ENCODE data around the gene ST6GALNAC3. TPM values are rescaled to one million over a fixed set of nuclear protein-coding genes. Genes with fewer than 3 reads are reported as not detected.

Gene ST6GALNAC3
- total RNA-seq, 1 experiment from 2014 or later = 4.8 TPM

DNA sequence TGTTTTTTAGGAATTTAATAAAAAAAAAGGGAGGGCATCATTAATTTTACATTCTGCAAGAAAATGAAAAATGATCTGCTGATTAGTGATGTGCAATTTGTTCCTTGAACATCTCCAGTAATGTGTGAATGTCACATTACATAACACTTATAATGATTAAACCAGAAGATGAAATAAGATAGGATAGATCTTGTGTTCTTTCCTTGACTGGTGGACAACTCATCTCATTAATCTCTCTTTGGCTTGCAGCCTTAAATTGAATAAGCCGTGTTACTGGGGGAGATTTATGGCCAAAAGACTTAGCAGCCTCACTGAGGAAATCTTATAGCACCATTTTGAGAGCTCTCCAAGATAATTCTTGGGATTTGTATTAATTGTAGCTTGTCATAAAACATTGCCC lies 217.2 kb downstream of the ST6GALNAC3 start:
- H3K9ac ChIP-seq (ENCODE audit: low read length) = no peak overlapping the region
- peaks cover 100% of the 10 kb centered on the region for H3K4me1 ChIP-seq (ENCODE audit: low read length)
- no peak overlapping the region for H3K4me3 ChIP-seq (ENCODE audit: low read length)
- H3K9me3 ChIP-seq (ENCODE audit: low read length) = no peaks in the 10 kb centered on the region
- no peaks in the 10 kb centered on the region for H3K9me2 ChIP-seq (replicated peaks; ENCODE audit: insufficient read depth, low read length)
- H3K79me2 ChIP-seq (ENCODE audit: low read length) = no peaks in the 10 kb centered on the region
- no peak overlapping the region for H2AFZ ChIP-seq (ENCODE audit: low read length)
- H3K4me2 ChIP-seq (ENCODE audit: low read depth, low read length, poor library complexity, severe bottlenecking) = peak overlapping the region; percentile 19
- H4K20me1 ChIP-seq (ENCODE audit: insufficient read depth, low read depth, low read length) = no peaks in the 10 kb centered on the region
- no peaks in the 10 kb centered on the region for H3K36me3 ChIP-seq (ENCODE audit: insufficient read depth, low read length)
- no peak for DNase-seq
- no peaks in the 10 kb centered on the region for H3K27me3 ChIP-seq (ENCODE audit: low read length)
- peak overlapping the region; percentile 95 for H3K27ac ChIP-seq (ENCODE audit: low read length)

DNA sequence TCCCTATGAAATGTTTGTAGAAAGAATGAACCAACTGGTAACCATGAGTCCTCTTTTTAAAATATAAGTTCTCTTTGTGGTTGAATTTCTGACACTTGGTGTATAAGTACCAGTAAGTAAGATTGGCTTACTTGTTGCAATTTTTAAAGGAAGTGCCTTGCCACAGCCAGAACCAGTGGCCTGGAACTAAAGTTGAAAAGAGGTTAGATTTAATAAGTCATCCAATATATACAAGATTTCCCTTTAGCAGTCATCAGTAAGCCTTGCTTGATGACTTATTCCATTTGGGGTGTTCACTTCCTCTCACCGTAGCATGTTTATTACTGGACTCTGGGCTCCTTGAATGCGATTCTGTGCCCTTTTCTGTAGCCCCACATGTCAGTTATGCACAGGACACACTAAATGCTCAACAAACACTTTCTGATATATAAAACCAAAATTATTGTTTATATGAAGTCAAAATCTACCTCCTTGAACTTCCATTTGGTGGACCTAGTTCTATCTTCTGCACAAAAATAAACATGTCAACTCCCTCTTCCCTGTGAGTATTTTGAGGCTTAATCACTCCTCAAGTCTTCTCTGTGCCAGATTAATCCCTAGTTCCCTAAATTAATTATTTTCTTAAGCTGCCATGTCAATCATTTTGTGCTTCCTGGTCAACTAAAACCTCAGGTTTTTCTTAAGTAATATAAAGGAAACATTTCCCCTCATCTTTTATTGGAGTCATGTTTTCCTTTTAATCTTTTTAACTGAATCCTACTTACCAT lies 218.1 kb downstream of the ST6GALNAC3 start:
- Histone ChIP-seq H3K27ac (ENCODE audit: low read length) (peak overlapping the region; percentile 95), H3K4me1 (ENCODE audit: low read length) (peaks cover 100% of the 10 kb centered on the region)

DNA sequence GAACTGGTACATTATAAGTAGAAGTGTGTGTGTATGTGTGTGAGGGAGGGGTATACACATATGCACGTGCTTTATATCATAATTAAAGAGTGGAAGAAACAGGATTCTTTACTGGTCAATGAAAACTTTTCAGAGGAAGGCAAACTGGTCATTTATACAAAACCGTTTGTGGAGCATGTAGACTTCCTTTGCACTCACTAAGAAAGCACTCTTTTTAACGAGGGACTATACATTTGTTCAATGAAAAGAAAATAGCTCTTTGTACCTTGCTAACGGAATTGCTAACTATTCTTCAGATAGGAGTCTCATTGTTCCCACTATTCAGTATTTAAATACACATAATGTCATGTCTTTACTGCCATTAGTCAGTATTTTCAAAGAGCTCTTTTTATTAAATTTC lies 219.3 kb downstream of the ST6GALNAC3 start:
- H4K20me1 ChIP-seq (ENCODE audit: insufficient read depth, low read depth, low read length) = no peaks in the 10 kb centered on the region
- H3K9me2 ChIP-seq (replicated peaks; ENCODE audit: insufficient read depth, low read length) = no peaks in the 10 kb centered on the region
- no peaks in the 10 kb centered on the region for H3K27me3 ChIP-seq (ENCODE audit: low read length)
- H3K4me1 ChIP-seq (ENCODE audit: low read length) = peaks cover 100% of the 10 kb centered on the region
- peak; percentile 54 for DNase-seq
- H3K36me3 ChIP-seq (ENCODE audit: insufficient read depth, low read length) = no peaks in the 10 kb centered on the region
- no peaks in the 10 kb centered on the region for H3K9me3 ChIP-seq (ENCODE audit: low read length)
- H3K4me2 ChIP-seq (ENCODE audit: low read depth, low read length, poor library complexity, severe bottlenecking) = peak overlapping the region; percentile 70
- H3K4me3 ChIP-seq (ENCODE audit: low read length) = peak overlapping the region; percentile 40
- H3K27ac ChIP-seq (ENCODE audit: low read length) = peak overlapping the region; percentile 95
- no peaks in the 10 kb centered on the region for H3K79me2 ChIP-seq (ENCODE audit: low read length)
- peak overlapping the region; percentile 65 for H3K9ac ChIP-seq (ENCODE audit: low read length)
- H2AFZ ChIP-seq (ENCODE audit: low read length) = no peak overlapping the region

More for the DNA sequence above, 218.1 kb downstream of the ST6GALNAC3 start:
- H3K9me2 ChIP-seq (replicated peaks; ENCODE audit: insufficient read depth, low read length) = no peaks in the 10 kb centered on the region
- no peak overlapping the region for H3K4me3 ChIP-seq (ENCODE audit: low read length)
- peak overlapping the region; percentile 19 for H3K4me2 ChIP-seq (ENCODE audit: low read depth, low read length, poor library complexity, severe bottlenecking)
- H3K27me3 ChIP-seq (ENCODE audit: low read length) = no peaks in the 10 kb centered on the region
- DNase-seq = peak; percentile 50
- no peaks in the 10 kb centered on the region for H3K36me3 ChIP-seq (ENCODE audit: insufficient read depth, low read length)
- H3K79me2 ChIP-seq (ENCODE audit: low read length) = no peaks in the 10 kb centered on the region
- no peak overlapping the region for H2AFZ ChIP-seq (ENCODE audit: low read length)
- peak overlapping the region; percentile 27; the same call in 1 of the 2 replicates for H3K9ac ChIP-seq (ENCODE audit: low read length)
- H4K20me1 ChIP-seq (ENCODE audit: insufficient read depth, low read depth, low read length) = no peaks in the 10 kb centered on the region
- no peaks in the 10 kb centered on the region for H3K9me3 ChIP-seq (ENCODE audit: low read length)

DNA sequence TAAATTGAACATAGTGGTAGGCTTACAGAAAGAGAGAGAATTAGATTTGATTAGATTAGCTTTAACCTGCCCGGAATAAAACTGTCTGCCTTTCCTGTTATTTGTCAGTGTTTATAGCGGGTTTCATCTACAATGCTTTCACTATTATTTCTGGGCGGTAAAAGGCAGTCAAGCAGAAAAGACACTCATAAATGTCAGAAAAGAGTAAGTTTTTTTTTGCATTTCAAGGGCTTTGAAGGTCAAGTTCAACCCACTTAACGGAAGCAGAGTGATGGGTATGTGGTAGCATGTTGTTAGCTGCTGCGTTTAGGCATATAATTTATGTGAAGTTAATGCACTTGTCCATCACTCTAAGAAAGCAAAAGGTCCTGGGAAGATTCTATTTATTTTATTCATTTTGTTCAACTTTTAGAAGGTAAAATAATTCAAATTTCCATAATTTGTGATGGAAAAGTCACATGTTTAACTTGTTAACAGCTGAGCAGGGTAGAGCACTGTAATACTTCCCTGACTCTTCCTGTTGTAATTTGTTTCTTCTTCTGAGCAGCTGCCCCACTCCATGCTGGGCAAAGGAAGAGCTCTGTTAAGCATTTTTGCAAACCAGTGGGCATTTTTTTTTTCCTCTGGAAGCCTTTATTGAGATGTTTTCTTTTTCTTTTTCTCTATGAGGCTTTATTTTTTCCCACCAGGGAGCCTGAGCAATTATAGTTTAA lies 220.1 kb downstream of the ST6GALNAC3 start:
- peak overlapping the region; percentile 65 for H3K9ac ChIP-seq (ENCODE audit: low read length)

DNA sequence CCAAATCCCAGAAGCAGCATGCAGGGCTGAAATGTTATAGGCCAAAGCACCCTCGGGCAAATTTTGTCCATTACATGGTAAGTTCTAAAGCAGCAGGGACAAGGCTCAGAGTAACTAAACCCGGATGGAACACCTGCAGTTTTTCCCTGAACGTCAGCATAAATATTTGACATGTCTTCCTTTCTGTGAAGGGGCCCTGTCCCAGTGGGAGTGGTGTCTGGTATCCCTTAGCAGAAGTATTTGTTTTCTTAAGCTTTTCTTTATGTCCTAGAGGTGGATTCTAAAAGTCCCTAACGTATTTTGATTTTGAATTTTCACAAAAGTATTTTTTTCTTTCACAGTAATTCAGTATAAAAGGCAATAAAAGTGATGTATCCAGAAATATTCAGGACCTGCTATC lies 223.9 kb downstream of the ST6GALNAC3 start:
- Histone ChIP-seq H2AFZ (ENCODE audit: low read length) (peak overlapping the region; percentile 67; the same call in 1 of the 2 replicates), H3K4me1 (ENCODE audit: low read length) (peaks cover 99% of the 10 kb centered on the region), H4K20me1 (ENCODE audit: insufficient read depth, low read depth, low read length) (no peaks in the 10 kb centered on the region), H3K27me3 (ENCODE audit: low read length) (no peaks in the 10 kb centered on the region), H3K4me3 (ENCODE audit: low read length) (no peak overlapping the region), H3K4me2 (ENCODE audit: low read depth, low read length, poor library complexity, severe bottlenecking) (peak overlapping the region; percentile 70), H3K9me2 (replicated peaks; ENCODE audit: insufficient read depth, low read length) (no peaks in the 10 kb centered on the region), H3K79me2 (ENCODE audit: low read length) (no peaks in the 10 kb centered on the region), H3K9me3 (ENCODE audit: low read length) (no peaks in the 10 kb centered on the region; the same call in 1 of the 2 replicates), H3K9ac (ENCODE audit: low read length) (peak overlapping the region; percentile 51), H3K27ac (ENCODE audit: low read length) (peak overlapping the region; percentile 95), H3K36me3 (ENCODE audit: insufficient read depth, low read length) (no peaks in the 10 kb centered on the region)
- DNase-seq = peak; percentile 72

More for the DNA sequence above, 220.1 kb downstream of the ST6GALNAC3 start:
- H3K27ac ChIP-seq (ENCODE audit: low read length) = peak overlapping the region; percentile 95
- peak overlapping the region; percentile 70 for H3K4me2 ChIP-seq (ENCODE audit: low read depth, low read length, poor library complexity, severe bottlenecking)
- no peaks in the 10 kb centered on the region for H3K79me2 ChIP-seq (ENCODE audit: low read length)
- H3K27me3 ChIP-seq (ENCODE audit: low read length) = no peaks in the 10 kb centered on the region
- no peaks in the 10 kb centered on the region for H3K9me3 ChIP-seq (ENCODE audit: low read length)
- peak overlapping the region; percentile 40 for H3K4me3 ChIP-seq (ENCODE audit: low read length)
- H2AFZ ChIP-seq (ENCODE audit: low read length) = no peak overlapping the region
- no peaks in the 10 kb centered on the region for H3K36me3 ChIP-seq (ENCODE audit: insufficient read depth, low read length)
- peak; percentile 86 for DNase-seq
- H3K9me2 ChIP-seq (replicated peaks; ENCODE audit: insufficient read depth, low read length) = no peaks in the 10 kb centered on the region
- peaks cover 100% of the 10 kb centered on the region for H3K4me1 ChIP-seq (ENCODE audit: low read length)
- H4K20me1 ChIP-seq (ENCODE audit: insufficient read depth, low read depth, low read length) = no peaks in the 10 kb centered on the region

DNA sequence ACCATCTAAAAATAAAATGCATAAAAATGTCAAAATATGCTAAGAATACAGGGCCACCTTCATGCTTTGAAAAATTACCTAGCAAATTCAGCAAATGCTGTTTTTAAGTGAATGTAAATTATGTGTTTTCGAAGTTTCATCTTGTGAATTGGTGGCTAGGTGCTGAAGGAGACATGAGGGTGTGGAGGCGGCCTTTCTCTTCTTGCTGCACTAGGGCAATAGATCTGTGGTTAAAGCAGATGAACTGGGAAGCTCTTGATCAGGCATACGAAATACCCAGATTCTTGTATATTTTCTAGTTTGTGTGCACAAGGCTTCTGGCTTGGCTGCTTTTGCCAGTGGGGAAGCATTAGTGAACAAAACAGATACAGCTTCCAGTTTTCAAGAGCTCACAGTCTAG lies 224.5 kb downstream of the ST6GALNAC3 start:
- DNase-seq = peak; percentile 58

DNA sequence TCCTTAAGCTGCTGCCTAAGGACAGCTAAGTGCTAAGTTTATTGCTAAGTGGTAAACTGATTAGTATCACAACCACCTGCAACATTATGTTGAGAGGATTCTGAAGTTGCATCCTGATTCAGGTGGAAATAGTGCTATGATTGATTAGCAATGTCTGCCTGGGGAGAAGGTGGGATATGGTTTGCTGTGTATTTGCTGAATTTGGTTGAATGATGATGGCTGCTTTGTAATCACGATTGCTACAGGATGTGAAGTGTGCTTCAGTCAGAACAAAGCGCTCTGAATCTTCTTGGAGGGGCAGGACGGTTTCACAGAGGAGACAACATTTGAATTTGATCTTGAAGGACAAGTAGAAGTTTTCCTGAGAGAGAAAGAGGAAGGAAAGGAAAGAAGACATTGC lies 226.0 kb downstream of the ST6GALNAC3 start:
- H3K4me1 ChIP-seq (ENCODE audit: low read length) = peaks cover 79% of the 10 kb centered on the region
- H2AFZ ChIP-seq (ENCODE audit: low read length) = no peak overlapping the region; the same call in 1 of the 2 replicates

More for the DNA sequence above, 224.5 kb downstream of the ST6GALNAC3 start:
- H3K4me1 ChIP-seq (ENCODE audit: low read length) = peaks cover 94% of the 10 kb centered on the region
- no peaks in the 10 kb centered on the region; the same call in 1 of the 2 replicates for H3K9me3 ChIP-seq (ENCODE audit: low read length)
- no peaks in the 10 kb centered on the region for H3K79me2 ChIP-seq (ENCODE audit: low read length)
- H3K27ac ChIP-seq (ENCODE audit: low read length) = peak overlapping the region; percentile 95
- peak overlapping the region; percentile 51 for H3K9ac ChIP-seq (ENCODE audit: low read length)
- H3K4me2 ChIP-seq (ENCODE audit: low read depth, low read length, poor library complexity, severe bottlenecking) = peak overlapping the region; percentile 70
- no peaks in the 10 kb centered on the region for H3K36me3 ChIP-seq (ENCODE audit: insufficient read depth, low read length)
- H3K4me3 ChIP-seq (ENCODE audit: low read length) = no peak overlapping the region
- peak overlapping the region; percentile 3; the same call in 1 of the 2 replicates for H2AFZ ChIP-seq (ENCODE audit: low read length)
- H3K9me2 ChIP-seq (replicated peaks; ENCODE audit: insufficient read depth, low read length) = no peaks in the 10 kb centered on the region
- no peaks in the 10 kb centered on the region for H4K20me1 ChIP-seq (ENCODE audit: insufficient read depth, low read depth, low read length)
- H3K27me3 ChIP-seq (ENCODE audit: low read length) = no peaks in the 10 kb centered on the region

More for the DNA sequence above, 226.0 kb downstream of the ST6GALNAC3 start:
- Histone ChIP-seq H3K4me2 (ENCODE audit: low read depth, low read length, poor library complexity, severe bottlenecking) (peak overlapping the region; percentile 21), H3K4me3 (ENCODE audit: low read length) (no peak overlapping the region), H3K36me3 (ENCODE audit: insufficient read depth, low read length) (no peaks in the 10 kb centered on the region), H3K9me3 (ENCODE audit: low read length) (no peaks in the 10 kb centered on the region; the same call in 1 of the 2 replicates), H3K9ac (ENCODE audit: low read length) (peak overlapping the region; percentile 26; the same call in 1 of the 2 replicates), H3K9me2 (replicated peaks; ENCODE audit: insufficient read depth, low read length) (no peaks in the 10 kb centered on the region), H4K20me1 (ENCODE audit: insufficient read depth, low read depth, low read length) (no peaks in the 10 kb centered on the region), H3K79me2 (ENCODE audit: low read length) (no peaks in the 10 kb centered on the region), H3K27ac (ENCODE audit: low read length) (peak overlapping the region; percentile 95), H3K27me3 (ENCODE audit: low read length) (no peaks in the 10 kb centered on the region)
- no peak for DNase-seq
